Dedifferentiated amniotic fluid mesenchymal stem cell (primary cell): ENCODE data around the gene PRKCZ.

Experiments
- DNase-seq: peaks from one replicate; pipeline ENCODE4 v3.0.0-alpha.2; 2016; ENCODE audit errors: extremely low spot score

Gene PRKCZ

GRCh38 chr1:2046174-2046917 is 3.9 kb upstream of the PRKCZ start:
- no peak for DNase-seq

GRCh38 chr1:2046953-2047748 is 3.1 kb upstream of the PRKCZ start:
- no peak for DNase-seq

GRCh38 chr1:2047749-2048729 is 2.2 kb upstream of the PRKCZ start:
- no peak for DNase-seq

GRCh38 chr1:2049225-2049717 is 940 bp upstream of the PRKCZ start:
- DNase-seq = no peak

GRCh38 chr1:2050461-2050792 is 216 bp downstream of the PRKCZ start:
- no peak for DNase-seq

GRCh38 chr1:2050793-2051682 is 827 bp downstream of the PRKCZ start:
- DNase-seq = no peak

GRCh38 chr1:2052054-2052679 is 2.0 kb downstream of the PRKCZ start:
- no peak for DNase-seq

GRCh38 chr1:2052756-2053155 is 2.5 kb downstream of the PRKCZ start:
- DNase-seq = no peak

GRCh38 chr1:2053217-2053616 is 3.0 kb downstream of the PRKCZ start:
- DNase-seq = no peak

GRCh38 chr1:2053784-2054376 is 3.7 kb downstream of the PRKCZ start:
- no peak for DNase-seq

GRCh38 chr1:2054560-2054959 is 4.3 kb downstream of the PRKCZ start:
- DNase-seq = no peak

GRCh38 chr1:2055911-2056575 is 5.8 kb downstream of the PRKCZ start:
- DNase-seq = no peak

- DNase-seq = no peak
Observed at GRCh38 chr1:2056955-2057590, 6.9 kb downstream of the PRKCZ start.

GRCh38 chr1:2059290-2059953 is 9.2 kb downstream of the PRKCZ start:
- no peak for DNase-seq

GRCh38 chr1:2060072-2060471 is 9.9 kb downstream of the PRKCZ start:
- no peak for DNase-seq

- no peak for DNase-seq
Observed at GRCh38 chr1:2060535-2060934, 10.3 kb downstream of the PRKCZ start.

GRCh38 chr1:2061065-2061778 is 11.0 kb downstream of the PRKCZ start:
- DNase-seq = no peak

- no peak for DNase-seq
Observed at GRCh38 chr1:2065699-2066098, 15.5 kb downstream of the PRKCZ start.
